T-helper 1 cell treated with Interleukin-12 subunit alpha and Interleukin-12 subunit beta and Interleukin-4 antibody, amounts not matched to agents 30 ng/mL and 1 ng/mL, for 36 hours (primary cell): ENCODE results near the gene PDCD1LG2. TPM values are rescaled to one million over a fixed set of nuclear protein-coding genes. Genes with fewer than 3 reads are reported as not detected.
"Not testable (repeated sequence)": the region's sequence is repeated elsewhere in the genome, so short reads cannot be mapped to it uniquely, and the experiment has no call there.

ENCODE experiments used
- intact Hi-C: fragments of 100-400 bp; cut with micrococcal nuclease; formaldehyde crosslinking; loops from one replicate; pipeline ENCODE4 v1.15.1; 2024
- total RNA-seq: library from RNA; stranded (reverse); gene quantifications from 2 replicates; pipeline ENCODE4 v1.2.3, GENCODE V29; 2022

Gene PDCD1LG2
- total RNA-seq, 1 donor from 2014 or later = 10.5 TPM

GRCh38 chr9:5563417-5563815, 53.1 kb downstream of the PDCD1LG2 start:
- intact Hi-C loops = no loop called here

DNA sequence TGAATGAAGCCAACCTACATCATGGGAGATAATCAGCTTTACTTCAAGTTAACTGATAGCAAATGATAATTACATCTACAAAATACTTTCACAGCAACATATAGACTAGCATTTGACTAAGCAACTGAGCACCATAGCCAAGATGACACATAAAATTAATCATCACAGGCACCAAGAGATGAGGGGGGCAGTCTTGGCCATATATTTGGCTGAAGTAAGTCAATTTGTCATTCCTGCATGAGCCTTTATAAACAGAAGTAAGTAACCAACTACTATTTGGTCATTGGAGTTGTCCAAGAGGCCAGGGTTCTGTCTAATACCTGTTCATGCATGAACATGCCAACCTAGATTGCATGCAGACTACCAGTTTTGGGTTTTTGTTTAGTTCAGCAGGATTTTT, 53.6 kb downstream of the PDCD1LG2 start:
- intact Hi-C loops = no loop called here

GRCh38 chr9:5566054-5566618, 55.8 kb downstream of the PDCD1LG2 start:
- intact Hi-C loops = no loop called here

DNA sequence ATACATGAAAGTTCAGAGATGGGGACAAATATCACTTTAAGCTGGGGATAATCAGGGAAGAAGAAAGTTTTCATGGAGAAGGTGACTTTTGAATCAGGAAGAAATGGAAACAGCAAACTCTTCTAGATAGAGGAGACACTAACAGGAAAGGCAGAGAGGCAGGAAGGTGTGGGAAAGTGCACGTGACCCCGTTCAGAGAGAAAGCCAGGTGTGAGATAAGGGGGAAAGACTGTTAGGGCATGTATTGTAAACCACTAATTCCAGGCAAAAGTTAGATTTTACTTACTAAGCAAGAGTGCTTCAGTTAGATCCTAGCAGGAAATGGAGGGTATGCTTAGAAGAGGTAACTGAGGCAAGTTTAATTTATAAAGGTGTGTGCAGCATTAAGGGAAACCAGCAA, 58.5 kb downstream of the PDCD1LG2 start:
- intact Hi-C loops = loop anchor here (1.0 kb wide), 1 partner anchor 9 kb away; no protein-coding TSS in a partner anchor

GRCh38 chr9:5569409-5569808, 59.1 kb downstream of the PDCD1LG2 start:
- intact Hi-C loops = loop anchor here (1.0 kb wide), 1 partner anchor 9 kb away; no protein-coding TSS in a partner anchor

DNA sequence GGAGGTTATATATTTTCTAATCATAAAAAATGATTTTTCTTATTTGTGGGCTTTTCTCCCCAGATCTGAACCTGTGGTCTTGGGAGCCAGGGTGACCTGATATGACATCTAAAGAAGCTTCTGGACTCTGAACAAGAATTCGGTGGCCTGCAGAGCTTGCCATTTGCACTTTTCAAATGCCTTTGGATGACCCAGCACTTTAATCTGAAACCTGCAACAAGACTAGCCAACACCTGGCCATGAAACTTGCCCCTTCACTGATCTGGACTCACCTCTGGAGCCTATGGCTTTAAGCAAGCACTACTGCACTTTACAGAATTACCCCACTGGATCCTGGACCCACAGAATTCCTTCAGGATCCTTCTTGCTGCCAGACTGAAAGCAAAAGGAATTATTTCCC, 59.6 kb downstream of the PDCD1LG2 start:
- intact Hi-C loops = loop anchor here (1.0 kb wide), 1 partner anchor 8 kb away; no protein-coding TSS in a partner anchor

GRCh38 chr9:5571629-5572232, 61.4 kb downstream of the PDCD1LG2 start:
- intact Hi-C loops = no loop called here

DNA sequence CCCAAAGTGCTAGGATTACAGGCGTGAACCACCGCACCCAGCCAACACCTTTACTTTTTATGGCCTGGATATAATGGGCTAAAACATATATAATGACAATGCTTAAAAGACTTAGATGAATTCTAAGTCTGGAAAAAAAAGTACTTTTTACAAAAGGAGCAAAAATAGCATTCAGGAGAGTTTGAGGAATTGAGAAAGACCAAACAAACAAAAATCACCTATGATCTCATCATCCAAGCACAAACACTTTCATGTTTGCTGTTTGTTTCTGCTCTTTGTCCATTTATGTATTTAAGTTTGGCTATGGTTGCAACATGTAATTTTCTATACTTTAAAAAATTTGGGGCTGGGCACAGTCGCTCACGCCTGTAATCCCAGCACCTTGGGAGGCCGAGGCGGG, 63.8 kb downstream of the PDCD1LG2 start:
- intact Hi-C loops = no loop called here

GRCh38 chr9:5575000-5575399, 64.7 kb downstream of the PDCD1LG2 start:
- intact Hi-C loops = no loop called here

DNA sequence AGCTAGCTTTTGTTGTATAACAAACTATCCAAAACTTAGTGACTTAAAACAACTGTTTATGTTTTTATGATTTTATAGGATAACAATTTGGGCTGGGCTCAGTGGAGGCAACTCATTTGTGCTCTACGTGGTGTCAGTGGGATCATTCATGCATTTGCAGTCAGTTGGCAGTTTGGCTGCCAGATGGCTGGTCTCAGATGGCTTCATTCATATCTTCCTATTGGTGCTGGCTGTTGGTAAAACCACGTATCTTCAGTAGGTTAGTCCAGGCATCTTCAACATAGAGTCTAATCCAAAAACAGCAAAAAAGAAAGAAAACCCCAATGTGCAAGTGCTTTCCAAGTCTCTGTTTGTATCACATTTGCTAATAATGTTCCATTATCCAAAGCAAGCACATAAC, 66.9 kb downstream of the PDCD1LG2 start:
- intact Hi-C loops = no loop called here

- intact Hi-C loops = loop anchor here (1.0 kb wide), 1 partner anchor 9 kb away; no protein-coding TSS in a partner anchor
Measured at GRCh38 chr9:5578018-5578697, 67.8 kb downstream of the PDCD1LG2 start.

DNA sequence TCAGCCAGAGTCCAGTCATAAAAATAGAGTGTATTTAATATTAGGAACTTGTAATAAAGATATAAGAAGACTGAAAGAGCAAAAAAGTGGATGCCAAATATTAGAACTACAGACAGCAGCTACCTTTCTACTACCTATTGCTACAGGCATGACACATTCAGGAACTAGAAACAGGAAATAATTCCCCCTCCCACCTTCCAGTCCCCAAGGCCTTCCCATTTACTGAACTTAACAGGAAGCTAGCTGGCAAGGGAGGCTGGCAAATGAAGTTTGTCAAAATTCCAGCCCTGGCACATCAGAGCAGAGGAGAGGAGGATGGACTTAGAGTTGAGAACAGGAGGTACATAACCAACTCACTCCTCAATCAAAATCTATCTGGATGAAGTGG, 68.4 kb downstream of the PDCD1LG2 start:
- intact Hi-C loops = loop anchor here (1.0 kb wide), 1 partner anchor 9 kb away; no protein-coding TSS in a partner anchor

DNA sequence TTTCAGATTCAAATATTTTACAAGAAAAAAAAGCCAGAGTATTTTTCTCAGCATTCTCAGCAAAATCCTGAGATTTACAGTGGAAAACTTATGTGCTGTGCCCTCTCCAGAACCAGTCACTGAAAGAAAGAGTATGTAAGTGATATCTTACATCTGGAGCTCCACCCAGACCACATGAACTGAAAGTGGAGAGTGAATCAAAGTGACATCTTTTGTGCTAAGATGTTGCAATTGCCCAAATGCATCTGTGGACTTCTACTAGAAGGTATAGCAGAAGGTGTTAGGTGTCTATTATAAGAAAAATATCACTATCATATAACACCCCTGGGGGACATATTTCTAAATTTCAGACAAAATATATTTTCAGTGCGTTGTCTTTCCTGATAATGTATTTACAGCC, 69.5 kb downstream of the PDCD1LG2 start:
- intact Hi-C loops = no loop called here

DNA sequence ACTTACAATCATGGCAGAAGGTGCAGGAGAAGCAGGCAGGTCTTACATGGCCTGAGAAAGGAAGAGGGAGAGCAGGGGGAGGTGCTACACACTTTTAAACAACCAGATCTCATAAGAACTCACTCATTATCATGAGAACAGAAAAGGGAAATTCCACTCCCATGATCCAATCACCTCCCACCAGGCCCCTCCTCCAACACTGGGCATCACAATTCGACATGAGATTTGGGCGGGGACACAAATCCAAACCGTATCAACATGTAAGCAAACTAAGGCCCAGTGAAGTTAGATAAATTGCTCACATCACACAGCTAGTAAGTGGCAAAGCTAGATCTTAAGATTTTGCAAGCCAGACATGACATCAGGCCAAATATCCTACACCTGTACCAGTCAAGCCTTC, 70.3 kb downstream of the PDCD1LG2 start:
- intact Hi-C loops = no loop called here

DNA sequence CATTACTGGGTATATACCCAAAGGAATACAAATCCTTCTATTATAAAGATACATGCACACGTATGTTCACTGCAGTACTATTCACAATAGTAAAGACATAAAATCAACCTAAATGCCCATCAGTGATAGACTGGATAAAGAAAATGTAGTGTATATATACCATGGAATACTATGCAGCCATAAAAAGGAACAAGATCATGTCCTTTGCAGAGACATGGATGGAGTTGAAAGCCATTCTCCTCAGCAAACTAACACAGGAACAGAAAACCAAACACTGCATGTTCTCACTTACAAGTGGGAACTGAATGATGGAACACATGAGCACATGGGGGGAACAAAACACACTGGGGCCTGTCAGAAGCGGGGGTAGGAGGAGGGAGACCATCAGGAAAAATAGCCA, 71.4 kb downstream of the PDCD1LG2 start:
- intact Hi-C loops = not testable (repeated sequence)

DNA sequence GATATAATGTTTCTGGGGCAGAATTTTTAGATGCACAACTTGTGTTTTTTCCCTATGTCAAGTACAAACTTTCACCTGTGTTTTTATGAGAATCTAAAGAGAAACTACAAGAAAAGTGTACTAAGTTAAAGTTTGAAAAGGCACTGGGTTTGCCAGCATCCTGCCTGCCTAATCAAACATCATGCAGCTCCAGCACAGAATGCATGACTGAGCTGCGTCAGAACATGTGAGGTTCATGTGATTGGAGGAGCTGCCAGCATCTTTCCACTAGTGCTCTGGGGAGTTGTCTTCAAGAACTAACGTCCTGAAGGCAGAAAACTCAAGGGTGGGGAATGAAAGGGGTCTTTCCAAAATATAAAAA, 72.5 kb downstream of the PDCD1LG2 start:
- intact Hi-C loops = no loop called here

DNA sequence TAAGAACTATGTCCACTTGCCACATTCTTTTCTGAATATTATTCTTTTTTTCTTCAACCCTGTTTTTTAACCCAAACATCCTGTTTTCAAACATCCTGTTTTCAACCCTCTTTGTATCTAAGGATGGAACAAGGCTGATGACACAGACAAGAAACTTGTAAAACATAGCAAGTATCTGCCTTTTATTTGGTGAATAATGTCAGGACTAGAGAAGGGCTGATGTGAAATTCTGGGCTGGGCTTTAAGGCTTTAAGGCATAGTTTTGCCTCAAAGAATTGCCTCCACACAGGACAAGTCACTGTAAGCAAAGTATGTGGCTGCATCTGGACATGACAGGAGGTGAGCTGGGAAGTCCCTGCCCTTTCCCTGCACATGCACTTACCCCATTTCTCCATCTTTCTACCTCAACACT, 76.1 kb downstream of the PDCD1LG2 start:
- intact Hi-C loops = loop anchor here (1.0 to 5.0 kb wide), 8 partner anchors 28 to 249 kb away; partner anchors contain the start of genes CD274, PDCD1LG2, PLGRKT and RIC1

GRCh38 chr9:5587024-5587423, 76.7 kb downstream of the PDCD1LG2 start:
- intact Hi-C loops = loop anchor here (2.0 to 5.0 kb wide), 3 partner anchors 42 to 250 kb away; partner anchors contain the start of genes RIC1 and RLN1

DNA sequence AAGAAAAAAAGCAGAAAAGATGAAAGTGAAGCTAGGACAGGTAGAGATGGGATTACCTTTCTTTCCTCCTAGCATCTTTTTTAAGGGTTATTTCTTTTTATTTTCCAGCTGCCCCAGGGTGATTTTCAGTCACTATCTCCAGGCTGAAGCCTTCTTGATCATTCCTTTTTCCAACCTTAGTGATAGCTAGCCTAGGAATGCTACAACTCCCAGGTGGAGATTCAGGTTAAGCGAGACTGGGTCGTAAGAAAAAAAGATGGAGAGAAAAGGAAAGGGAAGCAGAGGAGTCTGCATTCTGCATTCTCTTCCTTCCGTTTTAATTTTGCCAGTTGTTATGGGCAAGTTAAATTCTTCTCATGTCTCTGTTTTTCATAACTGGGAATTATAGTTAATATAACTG, 81.9 kb downstream of the PDCD1LG2 start:
- intact Hi-C loops = no loop called here

DNA sequence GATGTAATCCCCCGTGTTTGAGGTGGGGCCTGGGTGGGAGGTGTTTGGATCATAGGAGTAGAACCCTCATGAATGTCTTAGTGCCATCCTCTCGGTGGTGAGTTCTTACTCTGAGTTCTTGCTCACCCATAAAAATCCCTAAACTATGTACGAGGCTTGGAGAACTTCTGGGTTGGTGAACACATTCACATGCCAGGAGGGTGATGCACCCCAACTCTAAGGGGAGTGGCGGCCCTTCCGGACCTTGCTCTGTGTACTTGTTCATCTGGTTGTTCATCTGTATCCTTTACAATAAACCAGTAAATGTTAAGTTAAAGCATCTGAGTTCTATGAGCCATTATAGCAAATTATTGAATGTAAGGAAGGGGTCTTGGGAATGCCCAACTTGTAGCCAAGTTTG, 82.6 kb downstream of the PDCD1LG2 start:
- intact Hi-C loops = no loop called here

- intact Hi-C loops = no loop called here
Measured at GRCh38 chr9:5593904-5594303, 83.6 kb downstream of the PDCD1LG2 start.

GRCh38 chr9:5596173-5596572, 85.8 kb downstream of the PDCD1LG2 start:
- intact Hi-C loops = no loop called here
